ENCODE results near the gene IL12RB2. TPM values are rescaled to one million over a fixed set of nuclear protein-coding genes. Genes with fewer than 3 reads are reported as not detected.

Gene IL12RB2
- total RNA-seq, 2 donors from 2014 or later, result 1.3 to 3.3 TPM

DNA sequence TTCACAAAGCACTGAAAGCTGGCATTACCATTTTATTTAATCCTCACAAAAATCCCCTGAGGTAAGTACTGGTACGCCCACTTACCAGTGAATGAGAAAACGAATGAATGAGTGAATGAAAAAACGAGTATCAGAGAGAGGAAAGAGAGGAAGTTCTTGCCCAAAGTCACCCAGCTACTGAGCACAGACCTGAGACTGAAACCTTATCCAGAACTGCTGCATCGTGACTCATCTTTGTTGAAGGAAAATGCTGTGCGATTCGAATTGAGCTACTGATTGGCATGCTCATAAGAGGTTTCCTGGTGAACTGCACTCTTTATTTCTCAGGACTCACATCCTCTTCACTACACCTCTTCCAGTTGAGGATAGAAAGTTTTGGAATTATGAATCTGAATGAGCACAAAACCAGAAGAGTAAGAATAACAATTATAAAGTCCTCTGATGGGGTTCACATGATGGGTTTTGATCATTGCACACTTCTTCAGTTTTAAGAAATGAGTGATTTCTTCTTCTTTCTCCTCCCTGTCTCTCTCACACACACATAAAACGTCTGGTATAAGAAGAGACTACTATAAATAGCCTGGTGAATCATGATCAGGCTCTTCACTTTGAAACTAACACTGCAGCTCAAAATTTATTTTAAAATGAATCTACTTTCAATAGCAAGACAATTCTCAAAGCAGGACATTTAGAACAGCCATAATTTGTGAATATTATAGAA lies 32.1 kb downstream of the IL12RB2 start:
- intact Hi-C loops (cut with DNase I), result no loop called here
- Histone ChIP-seq H3K27me3 (no peaks in the 10 kb centered on the region), H3K36me3 (replicated peaks in 1 of 2; ENCODE audit: insufficient read depth in 1 of 2, low read depth in 2 of 2) (no peaks in the 10 kb centered on the region), H3K27ac (no peak overlapping the region), H3K9me3 (no peaks in the 10 kb centered on the region), H3K4me3 (no peak overlapping the region), H3K4me1 (no peaks in the 10 kb centered on the region)
- DNase-seq, result no peak
- TF ChIP-seq POLR2A (IDR thresholded peaks at IDR 0.05), result no peak
- TF ChIP-seq, protein P1, sequence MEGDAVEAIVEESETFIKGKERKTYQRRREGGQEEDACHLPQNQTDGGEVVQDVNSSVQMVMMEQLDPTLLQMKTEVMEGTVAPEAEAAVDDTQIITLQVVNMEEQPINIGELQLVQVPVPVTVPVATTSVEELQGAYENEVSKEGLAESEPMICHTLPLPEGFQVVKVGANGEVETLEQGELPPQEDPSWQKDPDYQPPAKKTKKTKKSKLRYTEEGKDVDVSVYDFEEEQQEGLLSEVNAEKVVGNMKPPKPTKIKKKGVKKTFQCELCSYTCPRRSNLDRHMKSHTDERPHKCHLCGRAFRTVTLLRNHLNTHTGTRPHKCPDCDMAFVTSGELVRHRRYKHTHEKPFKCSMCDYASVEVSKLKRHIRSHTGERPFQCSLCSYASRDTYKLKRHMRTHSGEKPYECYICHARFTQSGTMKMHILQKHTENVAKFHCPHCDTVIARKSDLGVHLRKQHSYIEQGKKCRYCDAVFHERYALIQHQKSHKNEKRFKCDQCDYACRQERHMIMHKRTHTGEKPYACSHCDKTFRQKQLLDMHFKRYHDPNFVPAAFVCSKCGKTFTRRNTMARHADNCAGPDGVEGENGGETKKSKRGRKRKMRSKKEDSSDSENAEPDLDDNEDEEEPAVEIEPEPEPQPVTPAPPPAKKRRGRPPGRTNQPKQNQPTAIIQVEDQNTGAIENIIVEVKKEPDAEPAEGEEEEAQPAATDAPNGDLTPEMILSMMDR (IDR thresholded peaks at IDR 0.05), result no peak
- no peak for ATAC-seq
- 67 to 69% methylated on average over 7 of the region's 7 CpGs for WGBS, 2 donors

DNA sequence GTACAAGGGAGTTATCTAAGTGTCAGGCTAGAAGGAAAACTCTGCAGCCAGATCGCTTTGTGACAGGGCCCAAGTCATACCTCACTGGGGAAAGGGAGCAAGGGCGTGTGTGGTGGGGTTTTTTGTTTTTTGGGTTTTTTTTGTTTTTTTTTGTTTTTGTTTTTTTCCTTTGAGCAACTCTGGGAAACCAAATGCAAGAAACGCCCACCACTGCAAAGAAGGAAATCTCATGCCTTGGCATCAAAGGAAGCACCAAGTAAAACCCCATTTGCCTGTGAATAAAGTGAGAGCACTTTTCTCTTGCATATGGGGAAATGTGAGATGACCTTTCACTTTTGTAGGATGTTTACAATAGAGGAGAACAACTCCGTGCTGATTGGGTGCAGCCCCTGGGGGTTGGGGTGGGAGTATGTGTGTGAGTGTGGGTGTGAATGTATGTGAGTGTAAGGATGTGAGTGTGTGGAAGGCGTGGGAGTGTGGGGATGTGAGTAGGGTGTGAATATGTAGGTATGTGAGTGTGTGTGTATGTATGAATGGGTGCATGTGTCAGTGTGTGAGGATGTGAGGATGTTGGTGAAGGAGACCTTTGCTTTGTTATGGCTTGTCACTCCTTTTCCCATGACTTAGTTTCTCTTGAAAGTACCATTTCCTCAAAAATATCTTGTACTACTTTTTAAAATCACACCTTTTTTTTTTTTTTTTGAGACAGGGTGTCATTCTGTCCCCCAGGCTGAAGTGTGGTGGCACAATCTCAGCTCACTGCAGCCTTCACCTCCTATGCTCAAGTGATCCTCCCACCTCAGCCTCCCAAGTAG lies 34.6 kb downstream of the IL12RB2 start:
- Histone ChIP-seq H3K9me3 (no peaks in the 10 kb centered on the region), H3K36me3 (replicated peaks in 1 of 2; ENCODE audit: insufficient read depth in 1 of 2, low read depth in 2 of 2) (no peaks in the 10 kb centered on the region), H3K27ac (no peak overlapping the region), H3K4me3 (no peak overlapping the region), H3K27me3 (no peaks in the 10 kb centered on the region), H3K4me1 (no peaks in the 10 kb centered on the region)
- ATAC-seq (no peak), DNase-seq (no peak)
- intact Hi-C loops (cut with DNase I), result no loop called here
- WGBS, 2 donors, result 73 to 77% methylated on average over 5 of the region's 5 CpGs
- TF ChIP-seq POLR2A (IDR thresholded peaks at IDR 0.05), result no peak
- TF ChIP-seq, protein P1 (IDR thresholded peaks at IDR 0.05), result no peak

DNA sequence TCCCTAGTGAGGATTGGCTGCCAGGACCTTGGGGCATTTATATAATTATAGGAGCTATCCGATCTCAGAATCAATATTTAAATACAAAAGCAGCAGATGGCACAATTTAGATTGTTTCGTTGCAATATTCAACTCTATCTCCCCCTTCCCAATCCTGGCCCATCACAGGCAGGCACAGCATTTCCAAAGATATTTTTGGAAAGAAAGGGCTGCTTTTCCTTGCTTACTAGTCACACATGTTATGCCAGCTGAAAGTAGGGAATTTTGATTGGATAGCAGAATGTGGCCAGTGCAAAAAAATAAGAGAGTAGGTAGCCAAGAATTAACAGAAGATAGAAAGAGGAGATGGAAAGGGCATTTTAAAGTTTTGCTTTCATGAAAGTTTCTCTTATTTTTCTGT lies 37.9 kb downstream of the IL12RB2 start:
- no peak overlapping the region for H3K27ac ChIP-seq
- no peaks in the 10 kb centered on the region for H3K27me3 ChIP-seq
- ATAC-seq, result no peak
- no peaks in the 10 kb centered on the region for H3K4me1 ChIP-seq
- WGBS, 2 donors, result 10 to 27% methylated on average over 2 of the region's 2 CpGs
- no peaks in the 10 kb centered on the region for H3K9me3 ChIP-seq
- H3K36me3 ChIP-seq (replicated peaks in 1 of 2; ENCODE audit: insufficient read depth in 1 of 2, low read depth in 2 of 2), result no peaks in the 10 kb centered on the region
- intact Hi-C loops (cut with DNase I), result no loop called here
- DNase-seq, result no peak
- TF ChIP-seq POLR2A (IDR thresholded peaks at IDR 0.05), result no peak
- TF ChIP-seq, protein P1 (IDR thresholded peaks at IDR 0.05), result no peak
- no peak overlapping the region for H3K4me3 ChIP-seq

DNA sequence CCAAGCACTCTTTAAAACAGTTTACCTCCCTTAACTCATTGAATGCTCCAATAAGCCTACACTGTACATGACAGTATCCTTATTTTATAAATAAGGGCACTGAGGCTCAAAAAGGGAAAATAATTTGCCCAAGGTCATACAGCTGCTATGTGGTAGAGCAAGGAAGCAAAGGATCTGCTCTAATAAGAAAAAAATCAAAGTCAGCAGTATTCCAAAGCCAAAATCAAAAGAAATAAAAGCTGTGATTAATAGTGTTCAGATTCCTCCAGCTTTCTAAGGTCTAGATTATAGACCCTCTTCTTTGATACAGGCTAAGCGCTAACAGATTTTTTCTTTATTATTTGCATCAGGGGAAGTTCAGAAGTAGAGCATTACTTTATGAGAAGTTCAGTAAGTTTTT lies 39.3 kb downstream of the IL12RB2 start:
- no peak for DNase-seq
- TF ChIP-seq, protein P1 (IDR thresholded peaks at IDR 0.05), result no peak
- TF ChIP-seq POLR2A (IDR thresholded peaks at IDR 0.05), result no peak
- Histone ChIP-seq H3K9me3 (no peaks in the 10 kb centered on the region), H3K4me1 (no peaks in the 10 kb centered on the region), H3K27me3 (no peaks in the 10 kb centered on the region), H3K36me3 (replicated peaks in 1 of 2; ENCODE audit: insufficient read depth in 1 of 2, low read depth in 2 of 2) (no peaks in the 10 kb centered on the region), H3K4me3 (no peak overlapping the region), H3K27ac (no peak overlapping the region)
- intact Hi-C loops (cut with DNase I), result no loop called here
- 100% methylated on average over 1 of the region's 1 CpG for WGBS, 2 donors
- no peak for ATAC-seq

Measured in body of pancreas (tissue), 4 donors.